HG03520 (cell line): Measurements from ENCODE around the gene KCNH4.
A peak's percentile ranks its signal among the peaks of the same experiment; 100 is the strongest.
"Not testable (repeated sequence)": the region's sequence is repeated elsewhere in the genome, so short reads cannot be mapped to it uniquely, and the experiment has no call there.

Source experiments
- ATAC-seq: cut with Tn5 transposase; IDR thresholded peaks from one replicate; pipeline ENCODE4 v1.9.1; 2021; ENCODE audit warnings: mild to moderate bottlenecking, moderate library complexity; ENCODE audit not compliant: unreplicated experiment

KCNH4 gene

DNA sequence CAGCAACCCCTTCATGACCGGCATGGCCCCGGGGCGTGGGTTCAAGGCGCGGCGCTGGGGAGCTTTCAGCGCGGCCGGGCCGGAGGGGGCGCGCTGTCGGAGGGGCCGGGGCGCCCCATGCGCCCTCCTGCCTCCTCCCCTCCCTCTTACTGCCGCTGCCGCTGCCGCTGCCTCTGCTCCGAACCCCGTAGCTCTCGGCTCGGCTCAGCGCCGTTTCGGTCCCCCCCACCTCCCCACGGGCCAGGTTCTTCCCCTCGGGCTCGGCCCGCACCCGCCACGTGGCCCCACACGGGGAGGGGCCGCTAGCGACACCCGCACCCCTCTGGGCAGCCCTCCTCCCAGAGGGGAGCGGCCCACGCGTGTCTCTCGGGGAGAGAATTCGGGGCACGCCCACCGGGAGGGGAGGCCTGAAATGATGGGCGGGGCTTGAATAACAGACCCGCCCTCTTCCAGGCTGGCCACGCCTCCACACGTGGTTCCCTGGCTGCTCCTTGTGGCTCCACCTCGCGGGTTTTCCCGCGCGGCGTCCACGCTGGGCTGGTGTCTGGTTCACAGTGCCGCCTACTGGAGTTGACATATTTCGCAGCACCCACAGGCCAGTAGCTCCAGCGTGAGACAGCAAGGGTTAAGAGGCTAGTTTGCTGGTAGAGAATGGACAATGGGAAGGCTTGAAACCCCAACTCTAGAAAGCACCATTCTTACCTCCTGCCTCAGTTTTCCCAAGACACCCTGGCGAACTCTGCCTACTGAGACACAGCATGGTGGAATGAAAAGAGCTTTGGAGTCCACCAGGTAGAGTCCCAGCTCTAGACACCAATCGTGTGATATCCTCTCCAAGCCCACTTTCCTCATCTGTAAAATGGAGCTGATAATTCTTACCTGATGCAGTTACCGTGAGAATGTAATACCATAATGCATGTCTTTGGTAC lies at the start of gene KCNH4:
Gene KCNH4 (minus strand): TSS at position 221 of the 929 bp plus-strand sequence. CDS start 197 bp downstream, at position 24.
- peak; percentile 49 for ATAC-seq

DNA sequence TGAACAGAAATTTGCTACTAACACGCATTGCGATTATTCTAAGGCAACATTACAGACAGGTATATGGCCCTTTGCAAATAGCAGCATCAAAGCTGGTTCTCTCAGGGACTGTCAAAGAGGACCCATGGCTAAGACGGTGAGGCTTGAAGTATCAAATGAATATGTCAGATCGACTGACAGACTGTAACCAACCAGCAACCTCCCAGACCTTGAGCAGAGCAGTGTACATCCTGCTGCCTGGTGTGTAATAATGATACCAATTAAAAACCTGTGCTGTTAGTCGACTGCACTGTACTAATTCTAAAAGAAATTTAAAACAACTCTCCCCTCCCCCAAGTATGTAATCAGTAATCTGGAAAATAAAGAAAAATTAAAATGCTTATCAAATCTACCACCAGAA lies 49.3 kb upstream of the KCNH4 start:
- ATAC-seq = no peak

DNA sequence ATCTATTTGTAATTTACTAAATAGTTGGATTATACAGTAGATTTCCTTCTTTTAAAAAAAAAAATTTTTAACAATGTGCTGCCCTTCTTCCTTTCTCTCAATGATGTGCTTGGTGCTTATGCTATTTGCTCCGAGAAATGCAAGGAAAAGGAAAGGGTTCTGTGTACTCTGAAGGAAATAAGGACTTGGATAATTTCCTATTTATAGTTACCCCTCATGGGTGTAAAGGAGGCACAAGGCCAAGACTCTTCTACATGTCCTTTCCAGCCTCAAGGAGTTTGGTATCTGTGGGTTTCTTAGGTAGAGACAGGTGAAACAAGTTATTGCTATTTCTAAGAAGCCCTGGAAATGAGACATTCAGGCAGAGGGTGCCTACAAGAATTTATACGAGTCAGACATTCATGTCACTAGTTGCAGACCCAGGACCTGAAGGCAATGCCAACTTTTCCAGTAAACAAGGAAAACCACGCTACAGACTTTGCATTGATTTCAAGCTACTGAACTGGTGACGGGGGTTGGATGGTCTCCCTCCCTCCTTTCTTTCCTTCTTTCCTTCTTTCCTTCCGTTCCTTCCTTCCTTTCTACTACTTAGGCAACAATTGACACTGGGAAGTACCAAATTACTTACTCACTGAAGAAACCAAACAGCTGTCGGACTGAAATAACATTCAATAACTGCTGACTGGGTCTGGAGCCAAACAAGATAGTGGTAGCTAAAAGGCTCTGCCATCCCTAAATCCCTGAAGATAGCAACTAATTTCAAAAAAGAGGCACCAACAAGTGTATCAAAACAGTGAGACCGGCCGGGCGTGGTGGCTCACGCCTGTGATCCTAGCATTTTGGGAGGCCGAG lies 47.1 kb upstream of the KCNH4 start:
- ATAC-seq = no peak

DNA sequence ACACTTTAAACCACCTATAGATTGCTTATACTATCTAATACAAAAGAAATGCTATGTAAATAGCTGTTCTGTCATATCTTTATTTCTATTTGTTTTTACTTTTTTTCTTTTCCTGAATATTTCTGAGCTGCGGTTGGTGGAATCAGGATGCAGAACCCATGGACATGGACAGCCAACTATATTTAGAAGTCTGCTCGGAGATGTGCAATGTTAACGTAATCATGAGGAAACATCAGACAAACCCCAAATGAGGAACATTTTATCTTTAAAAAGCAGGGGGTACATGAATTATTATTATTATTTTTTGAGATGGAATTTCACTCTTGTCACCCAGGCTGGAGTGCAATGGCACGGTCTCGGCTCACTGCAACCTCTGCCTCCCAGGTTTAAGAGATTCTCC lies 44.7 kb upstream of the KCNH4 start:
- no peak for ATAC-seq

DNA sequence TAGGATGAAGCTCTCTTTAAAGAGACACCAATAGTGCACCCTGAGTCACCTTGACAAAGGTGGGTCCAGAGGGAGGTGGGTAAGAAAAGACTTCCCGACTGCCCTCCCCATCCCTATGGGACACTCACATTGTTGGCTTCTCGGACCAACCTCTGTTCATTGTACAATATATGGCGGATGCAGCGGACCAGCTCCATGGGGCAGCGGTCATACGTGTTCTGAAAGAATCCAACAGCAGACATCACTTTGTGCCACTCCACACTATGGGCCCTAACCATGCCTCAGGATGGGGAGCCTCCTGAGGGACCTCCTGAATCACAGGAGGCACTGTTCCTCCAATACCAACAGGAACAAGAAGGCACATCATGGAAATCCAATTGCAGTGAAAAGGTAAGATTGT lies 43.7 kb upstream of the KCNH4 start:
- no peak for ATAC-seq

DNA sequence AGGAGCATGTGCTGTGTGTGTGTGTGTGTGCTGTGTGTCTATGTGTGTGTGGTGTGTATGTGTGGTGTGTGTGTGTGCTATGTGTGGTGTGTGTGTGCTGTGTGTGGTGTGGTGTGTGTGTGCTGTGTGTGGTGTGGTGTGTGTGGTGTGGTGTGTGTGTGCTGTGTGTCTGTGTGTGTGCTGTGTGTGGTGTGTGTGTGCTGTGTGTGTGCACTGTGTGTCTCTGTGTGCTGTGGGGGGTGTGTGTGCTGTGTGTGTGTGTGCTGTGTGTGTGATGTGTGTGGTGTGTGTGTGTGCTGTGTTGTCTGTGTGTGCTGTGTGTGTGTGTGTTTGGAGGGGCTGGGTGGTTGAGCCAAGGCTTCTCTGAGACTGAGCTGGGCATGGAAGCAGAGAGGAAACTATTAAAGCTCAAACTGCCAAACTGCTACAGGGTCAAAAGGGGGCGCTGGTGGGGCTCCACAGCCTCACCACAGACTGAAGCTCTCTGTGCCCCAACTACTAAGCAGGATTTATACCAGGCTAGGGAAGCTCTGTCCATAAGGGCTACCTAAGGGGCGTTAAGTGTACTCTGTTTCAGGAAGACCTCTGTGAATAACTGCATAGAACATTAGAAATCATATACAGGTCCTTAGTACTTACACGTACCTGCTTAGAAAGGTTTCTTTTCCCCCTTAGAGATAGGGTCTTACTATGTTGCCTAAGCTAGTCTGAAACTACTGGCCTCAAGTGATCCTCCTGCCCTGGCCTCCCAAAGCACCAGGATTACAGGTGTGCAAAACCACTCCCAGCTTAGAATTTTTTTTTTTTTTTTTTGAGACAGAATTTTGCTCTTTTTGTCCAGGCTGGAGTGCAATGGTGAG lies 41.2 kb upstream of the KCNH4 start:
- no peak for ATAC-seq

DNA sequence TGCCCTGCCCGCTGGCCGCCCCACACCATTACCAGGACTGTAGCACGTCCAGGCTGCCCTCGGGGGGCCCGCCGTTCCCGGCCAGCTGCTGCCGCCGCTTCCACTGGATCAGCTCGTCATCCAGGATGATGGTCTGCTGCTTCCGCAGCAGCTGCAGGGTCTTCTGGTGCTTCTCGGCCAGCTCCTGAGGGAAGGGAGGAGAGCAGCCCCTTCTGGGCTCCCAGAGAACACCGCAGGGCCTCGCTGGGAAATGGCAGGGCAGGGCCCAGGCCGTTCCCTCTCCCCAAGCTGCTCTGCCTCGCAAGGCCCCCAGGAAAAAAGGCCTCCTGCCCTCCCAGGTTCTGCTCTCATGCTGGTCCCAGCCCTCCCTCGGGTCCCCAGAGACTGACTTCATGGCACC lies 38.3 kb upstream of the KCNH4 start:
- ATAC-seq = not testable (repeated sequence)

DNA sequence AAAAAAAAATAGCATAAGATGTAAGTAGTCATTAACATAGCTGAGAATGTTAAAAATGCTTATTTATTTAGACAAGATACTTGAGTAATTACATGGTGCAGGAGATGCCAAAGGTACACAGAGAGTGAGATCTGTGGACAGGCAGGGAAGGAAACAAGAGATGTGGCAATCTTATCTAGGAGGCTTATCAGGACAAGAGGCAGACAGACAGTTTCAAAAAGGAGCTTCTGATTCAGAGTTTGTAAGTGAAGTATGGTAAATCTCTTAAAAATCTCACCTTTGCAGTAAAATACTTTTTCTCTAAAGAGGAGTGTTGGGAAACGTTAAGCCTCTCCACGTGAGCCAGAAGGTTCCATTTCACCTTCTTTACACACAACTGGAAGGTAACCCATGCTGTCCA lies 33.2 kb upstream of the KCNH4 start:
- no peak for ATAC-seq

DNA sequence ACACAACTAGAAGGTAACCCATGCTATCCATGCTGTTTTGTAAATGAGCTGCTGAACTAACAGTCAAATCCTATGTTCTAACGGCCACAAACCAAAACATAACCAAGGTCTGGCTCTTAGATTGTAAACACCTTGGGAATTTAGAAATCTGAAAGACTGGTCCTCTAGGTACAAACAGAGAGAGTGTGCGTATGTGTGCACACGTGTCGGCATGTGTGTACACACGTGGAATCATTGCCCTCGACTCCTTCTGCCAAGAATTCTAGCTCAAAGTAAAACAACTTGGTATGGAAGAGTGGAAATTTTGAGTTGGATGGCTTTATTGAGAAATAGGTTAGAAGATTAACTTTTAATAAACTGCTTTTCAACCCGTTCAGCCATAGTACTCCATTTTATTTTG lies 31.4 kb upstream of the KCNH4 start:
- ATAC-seq = no peak

DNA sequence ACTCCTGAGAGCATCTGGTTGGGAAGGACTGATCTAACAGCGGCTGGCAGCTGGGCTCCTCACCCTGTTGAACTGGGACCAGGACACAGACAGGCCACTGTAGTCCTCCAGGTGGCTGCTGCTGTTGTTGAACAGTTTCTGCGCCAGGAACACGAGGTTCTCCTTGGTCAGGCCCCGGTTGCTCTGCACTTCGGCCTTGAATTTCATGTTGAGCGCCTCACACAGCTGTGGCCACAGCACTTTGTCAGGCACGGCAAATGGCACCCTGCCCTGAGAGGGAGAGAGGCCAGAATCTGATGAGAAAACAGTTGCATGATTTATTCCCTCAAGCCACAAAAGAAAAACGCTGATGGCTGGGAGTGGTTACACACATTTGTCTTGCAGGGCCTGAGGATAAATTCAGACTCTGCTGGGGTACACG lies 31.0 kb upstream of the KCNH4 start:
- ATAC-seq = not testable (repeated sequence)

DNA sequence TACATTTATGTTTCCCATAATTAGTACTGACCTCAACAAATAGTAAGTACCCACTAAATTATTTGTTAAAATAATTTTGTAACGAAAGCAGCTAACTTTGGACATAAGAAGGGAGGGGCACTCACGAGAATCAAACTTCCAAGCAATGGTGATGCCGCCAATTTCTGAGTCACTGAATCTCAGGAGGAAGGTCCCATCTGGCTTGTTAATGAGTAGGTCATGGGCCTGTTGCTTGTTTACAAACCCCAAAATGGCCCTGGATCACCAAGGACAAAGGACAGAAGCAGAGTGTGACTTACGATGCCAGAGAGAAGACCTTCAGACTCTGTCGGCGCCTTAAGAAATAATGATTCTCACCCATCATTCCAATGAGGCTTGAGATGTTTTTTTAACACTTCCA lies 29.1 kb upstream of the KCNH4 start:
- ATAC-seq = no peak

DNA sequence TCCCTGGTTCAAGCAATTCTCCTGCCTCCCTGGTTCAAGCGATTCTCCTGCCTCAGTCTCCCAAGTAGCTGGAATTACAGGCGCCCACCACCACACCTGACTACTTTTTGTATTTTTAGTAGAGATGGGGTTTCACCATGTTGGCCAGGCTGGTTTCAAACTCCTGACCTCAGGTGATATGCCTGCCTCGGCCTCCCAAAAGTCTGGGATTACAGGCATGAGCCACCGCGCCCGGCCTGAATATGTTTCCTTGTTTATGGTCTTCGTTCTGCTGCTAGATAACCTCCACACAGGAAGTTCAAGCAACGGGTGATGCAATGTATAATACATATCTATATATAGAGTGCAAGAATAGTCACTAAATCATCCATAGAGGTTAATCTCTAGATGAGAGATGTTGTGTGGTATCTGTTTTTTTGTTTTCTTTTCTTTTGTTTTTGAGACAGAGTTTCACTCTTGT lies 25.2 kb upstream of the KCNH4 start:
- ATAC-seq = not testable (repeated sequence)

DNA sequence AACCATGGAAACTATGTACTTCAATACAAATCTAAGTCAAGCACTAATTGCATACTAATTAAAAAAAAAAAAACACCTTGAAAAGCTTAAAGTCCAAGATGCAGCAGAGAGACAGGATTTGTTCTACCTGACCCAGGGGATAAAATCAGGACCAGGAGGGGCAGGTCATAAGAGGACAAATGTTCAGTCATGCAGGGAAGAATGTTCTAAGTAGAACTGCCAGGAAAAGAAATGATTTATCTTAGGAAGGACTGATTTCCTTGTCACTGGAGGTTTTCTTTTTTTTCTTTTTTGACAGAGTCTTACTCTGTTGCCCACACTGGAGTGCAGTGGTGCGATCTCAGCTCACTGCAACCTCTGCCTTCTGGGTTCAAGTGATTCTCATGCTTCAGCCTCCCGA lies 22.4 kb upstream of the KCNH4 start:
- ATAC-seq = no peak

DNA sequence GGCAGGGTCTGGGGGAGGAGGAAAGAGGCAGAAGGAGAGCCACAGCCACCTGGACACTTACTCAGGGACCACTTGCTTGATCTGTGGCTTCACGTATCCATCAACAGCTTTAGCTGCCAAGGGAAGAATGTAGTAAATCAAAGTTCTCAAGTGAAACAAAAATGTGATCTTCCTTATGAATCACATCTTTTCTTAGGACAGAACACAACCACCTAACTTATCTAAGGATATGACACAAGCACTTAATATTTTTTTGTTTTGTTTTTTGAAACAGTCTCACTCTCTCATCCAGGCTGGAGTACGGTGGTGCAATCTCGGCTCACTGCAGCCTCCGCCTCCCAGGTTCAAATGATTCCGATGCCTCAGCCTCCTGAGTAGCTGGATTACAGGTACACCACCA lies 21.8 kb upstream of the KCNH4 start:
- ATAC-seq = no peak

DNA sequence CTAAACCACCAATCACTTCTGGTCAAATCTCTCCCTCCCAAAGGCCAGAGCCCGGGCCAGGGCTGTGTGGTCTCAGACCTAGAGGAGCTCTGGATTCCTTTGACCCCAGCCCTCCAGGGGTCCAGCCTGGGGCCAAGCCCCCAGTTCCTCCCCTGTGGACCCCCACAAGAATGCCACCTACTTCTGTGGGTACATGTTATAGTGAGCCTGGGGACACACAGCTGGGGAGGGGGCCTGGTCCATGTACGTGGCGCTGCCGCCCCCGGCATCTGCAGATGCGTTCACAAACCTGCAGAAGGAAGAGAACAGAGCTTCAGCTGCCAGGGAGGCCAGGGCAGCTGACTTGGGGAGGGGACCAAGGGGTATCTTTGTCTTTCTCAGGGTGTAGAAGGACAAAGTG lies 21.2 kb upstream of the KCNH4 start:
- no peak for ATAC-seq

DNA sequence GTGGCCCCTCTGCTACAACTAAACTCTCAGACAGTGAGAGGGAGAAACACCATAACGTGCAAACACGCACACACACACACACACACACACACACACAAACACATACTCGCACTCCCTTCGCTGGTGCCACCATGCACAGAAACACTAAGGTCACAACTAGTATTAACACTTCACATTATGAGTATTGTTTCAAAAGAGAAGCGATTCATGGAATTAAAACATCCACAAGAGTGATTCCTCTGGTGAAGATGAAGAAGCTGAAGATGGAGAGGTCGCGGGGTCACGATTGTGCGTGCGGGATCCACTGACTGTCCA lies 20.5 kb upstream of the KCNH4 start:
- ATAC-seq = no peak

DNA sequence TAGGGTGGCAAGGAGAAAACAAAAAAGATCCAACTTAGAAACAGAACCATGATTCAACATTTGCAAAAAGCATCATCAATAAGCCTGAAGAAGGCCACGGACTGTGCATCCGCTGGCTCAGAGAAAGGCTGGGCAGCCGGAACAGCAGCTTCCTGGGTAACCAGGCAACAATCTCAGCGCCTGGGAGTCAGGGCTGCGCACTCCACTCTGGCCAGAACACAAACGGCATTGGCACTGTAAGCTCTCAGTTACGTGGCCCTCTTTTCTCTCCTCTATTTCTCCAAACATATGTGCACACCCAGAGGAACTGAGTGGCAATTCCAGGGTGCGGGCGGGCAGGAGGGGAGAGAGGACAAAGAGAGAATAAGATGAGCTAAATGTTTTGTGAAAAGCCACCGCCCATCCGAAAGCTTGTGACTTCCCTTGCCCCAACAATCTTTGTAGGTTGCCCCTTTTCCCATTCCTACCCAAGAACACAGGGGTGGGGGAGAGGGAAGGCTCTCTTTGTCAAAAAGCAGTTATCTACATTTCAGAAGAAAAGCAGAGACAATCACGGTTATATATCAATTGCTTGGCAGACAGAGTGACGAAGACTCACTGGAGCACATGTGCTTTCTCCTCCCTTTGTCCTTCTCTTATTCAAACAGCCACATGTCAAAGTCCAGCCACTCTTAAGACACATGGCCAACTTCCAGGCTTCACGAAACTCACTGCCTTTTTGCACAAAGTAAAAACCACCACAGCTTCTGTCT lies 19.9 kb upstream of the KCNH4 start:
- no peak for ATAC-seq

DNA sequence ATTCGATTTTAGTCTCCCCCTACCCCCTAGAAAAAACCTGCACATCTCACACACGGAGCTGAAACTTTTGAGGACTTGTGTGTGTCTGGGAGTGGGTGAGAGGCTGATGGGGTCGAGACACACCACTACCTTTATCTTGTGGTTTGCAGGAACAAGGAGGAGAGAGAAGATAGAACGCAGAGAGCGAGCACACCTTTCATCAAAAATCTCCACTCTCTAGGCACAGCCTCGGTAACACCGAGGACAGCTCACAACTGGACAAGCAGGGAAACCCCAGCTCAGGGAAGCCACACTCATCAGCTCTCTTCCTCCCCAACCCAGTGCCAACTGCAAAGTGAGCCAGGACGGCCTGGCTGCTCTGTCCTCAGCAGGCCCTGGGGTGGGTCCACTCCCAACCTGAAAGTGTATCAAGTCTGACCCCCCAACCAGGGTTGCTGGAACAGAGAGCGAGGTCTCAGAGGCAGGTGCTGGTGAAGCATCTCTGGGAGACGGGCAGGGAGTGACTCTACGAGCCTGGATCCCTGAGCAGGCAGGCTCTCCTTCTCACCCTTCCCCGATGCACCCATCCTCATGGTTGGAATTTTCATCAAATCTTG lies 18.6 kb upstream of the KCNH4 start:
- ATAC-seq = no peak

DNA sequence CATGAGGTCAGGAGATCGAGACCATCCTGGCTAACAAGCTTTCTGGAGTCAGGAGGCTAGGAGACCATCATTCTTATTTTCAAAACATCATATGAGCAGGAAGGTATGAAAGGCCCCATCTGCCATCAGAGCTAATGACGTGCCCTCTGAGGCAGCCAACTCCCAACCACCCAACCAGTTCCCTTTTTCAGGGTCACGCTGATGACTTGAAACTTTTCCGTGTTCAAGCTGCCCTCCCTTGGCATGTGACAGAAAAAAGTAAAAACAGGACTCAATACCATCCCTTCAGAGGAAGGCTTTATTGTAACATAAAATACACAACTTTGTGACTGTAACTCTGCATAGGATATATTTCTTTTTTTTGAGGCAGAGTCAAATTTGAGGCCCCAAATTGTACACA lies 18.0 kb upstream of the KCNH4 start:
- no peak for ATAC-seq
